ENCODE measurements around the gene APOBR.

GRCh38 chr16:28501258-28502232, 7.1 kb downstream of the APOBR start:
- TF ChIP-seq, protein P1, sequence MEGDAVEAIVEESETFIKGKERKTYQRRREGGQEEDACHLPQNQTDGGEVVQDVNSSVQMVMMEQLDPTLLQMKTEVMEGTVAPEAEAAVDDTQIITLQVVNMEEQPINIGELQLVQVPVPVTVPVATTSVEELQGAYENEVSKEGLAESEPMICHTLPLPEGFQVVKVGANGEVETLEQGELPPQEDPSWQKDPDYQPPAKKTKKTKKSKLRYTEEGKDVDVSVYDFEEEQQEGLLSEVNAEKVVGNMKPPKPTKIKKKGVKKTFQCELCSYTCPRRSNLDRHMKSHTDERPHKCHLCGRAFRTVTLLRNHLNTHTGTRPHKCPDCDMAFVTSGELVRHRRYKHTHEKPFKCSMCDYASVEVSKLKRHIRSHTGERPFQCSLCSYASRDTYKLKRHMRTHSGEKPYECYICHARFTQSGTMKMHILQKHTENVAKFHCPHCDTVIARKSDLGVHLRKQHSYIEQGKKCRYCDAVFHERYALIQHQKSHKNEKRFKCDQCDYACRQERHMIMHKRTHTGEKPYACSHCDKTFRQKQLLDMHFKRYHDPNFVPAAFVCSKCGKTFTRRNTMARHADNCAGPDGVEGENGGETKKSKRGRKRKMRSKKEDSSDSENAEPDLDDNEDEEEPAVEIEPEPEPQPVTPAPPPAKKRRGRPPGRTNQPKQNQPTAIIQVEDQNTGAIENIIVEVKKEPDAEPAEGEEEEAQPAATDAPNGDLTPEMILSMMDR (IDR thresholded peaks at IDR 0.05): no peak
- no peak for TF ChIP-seq POLR2AphosphoS5 (IDR thresholded peaks at IDR 0.05)
- no peak for TF ChIP-seq POLR2A (IDR thresholded peaks at IDR 0.05)
- no peak for TF ChIP-seq EP300 (IDR thresholded peaks at IDR 0.05)
